H1 (cell line): ENCODE data around the gene APP. TPM values are rescaled to one million over a fixed set of nuclear protein-coding genes. Genes with fewer than 3 reads are reported as not detected.

Experiments
- HDAC2 ChIP-seq, 2 experiments: fragments of 300-600 bp in 1 of 2; sonication (generic) in 1 of 2; IDR thresholded peaks; 2 replicates each; pipeline ENCODE4 v1.6.1; 2011 to 2012; ENCODE audit warnings: low read depth in 2 of 2, low read length in 2 of 2, mild to moderate bottlenecking in 2 of 2, moderate library complexity in 2 of 2, borderline replicate concordance in 1 of 2, inconsistent platforms in 1 of 2
- NRF1 ChIP-seq: IDR thresholded peaks from 2 replicates; pipeline ENCODE4 v1.6.1; 2011; ENCODE audit warnings: mild to moderate bottlenecking, low read depth, low read length, improper control_type of control experiment
- RBBP5 ChIP-seq: IDR thresholded peaks from 2 replicates; pipeline ENCODE4 v1.7.1; 2012; ENCODE audit warnings: low read depth, mild to moderate bottlenecking, inconsistent platforms, low read length, moderate library complexity, borderline replicate concordance
- RNF2 ChIP-seq: fragments of 200-900, 300-1000 bp; sonication (generic); IDR thresholded peaks from 2 replicates; pipeline ENCODE4 v1.7.1; 2016; ENCODE audit warnings: borderline replicate concordance, low read depth, mild to moderate bottlenecking, antibody characterized with exemption, low read length; ENCODE audit not compliant: poor library complexity, severe bottlenecking; ENCODE audit errors: missing control alignments
- TEAD4 ChIP-seq: IDR thresholded peaks from 2 replicates; pipeline ENCODE4 v1.6.1; 2012; ENCODE audit warnings: low read depth, low read length, inconsistent platforms, mixed read lengths
- polyA plus RNA-seq, 7 experiments: library from polyadenylated mRNA; depleted of rRNA in 3 of 7; stranded (reverse) in 5 of 7; unstranded in 2 of 7; fragments of >200 nt in 5 of 7; fragments of 200-250 nt in 2 of 7; gene quantifications; 1 replicate in 5 of 7; 2 replicates in 1 of 7; 4 replicates in 1 of 7; pipeline versions ENCODE4 v1.2.1 to v1.2.3, GENCODE V29; 2011 to 2013; ENCODE audit warnings: missing spikeins in 2 of 7, mixed read lengths in 2 of 7
- total RNA-seq: library from RNA; stranded (reverse); fragmentation: NEBNext Ultra II Directional; extraction: Animal tissue kit (Norgen Biotek cat#: 25700); gene quantifications from 2 replicates; pipeline ENCODE4 v1.2.1, GENCODE V29; 2021

APP gene
- total and polyA plus RNA-seq, 2 of the 8 experiments (the other 6 are each of a cell fraction or from before 2014, with no cell fraction given) = 375 to 551 TPM

GRCh38 chr21:26194326-26194725 lies 23.8 kb upstream of the APP start (continued):
- TF ChIP-seq RBBP5 (no peak), NRF1 (no peak), HDAC2 (IDR thresholded peaks at IDR 0.05; ENCODE audit: borderline replicate concordance in 1 of 2, low read depth in 2 of 2, low read length in 2 of 2) (no peak), RNF2 (no peak), TEAD4 (no peak)
